D721Med (cell line): ENCODE data around the gene KRTAP2-4.
"Not testable (repeated sequence)": the region's sequence is repeated elsewhere in the genome, so short reads cannot be mapped to it uniquely, and the experiment has no call there.

Source experiments
- DNase-seq: peaks from one replicate; pipeline ENCODE4 v3.0.0; 2011; ENCODE audit warnings: low spot score; ENCODE audit not compliant: insufficient read length
- FAIRE-seq: peaks from 2 replicates; lab custom pipeline; 2011; peaks lifted over from hg19 to GRCh38; lab: Jason Lieb, UNC
- CTCF ChIP-seq: IDR thresholded peaks from 2 replicates; pipeline ENCODE4 v1.5.1; 2012; ENCODE audit warnings: mild to moderate bottlenecking, control low read depth; ENCODE audit not compliant: insufficient read depth; ENCODE audit errors: missing control alignments

The KRTAP2-4 gene

GRCh38 chr17:41064301-41064700, 1.4 kb downstream of the KRTAP2-4 start:
- FAIRE-seq = no peak
- no peak for DNase-seq
- TF ChIP-seq CTCF = no peak

GRCh38 chr17:41063449-41063848, 2.2 kb downstream of the KRTAP2-4 start:
- no peak for TF ChIP-seq CTCF
- FAIRE-seq (no peak), DNase-seq (no peak)

GRCh38 chr17:41061964-41062363, 3.7 kb downstream of the KRTAP2-4 start:
- DNase-seq (no peak), FAIRE-seq (no peak)
- no peak for TF ChIP-seq CTCF

GRCh38 chr17:41060052-41060604, 5.6 kb downstream of the KRTAP2-4 start, which contains the start of gene KRTAP2-3:
TSS of gene KRTAP2-3 (minus strand) at chr17:41060114. CDS start at chr17:41060050, 64 bp downstream.
- DNase-seq = no peak
- no peak for TF ChIP-seq CTCF
- FAIRE-seq = no peak

- DNase-seq, FAIRE-seq: not testable (repeated sequence)
Observed at GRCh38 chr17:41059276-41060051, 6.2 kb downstream of the KRTAP2-4 start.

GRCh38 chr17:41058741-41059140, 6.9 kb downstream of the KRTAP2-4 start:
- FAIRE-seq (no peak), DNase-seq (no peak)
- no peak for TF ChIP-seq CTCF

GRCh38 chr17:41057547-41057946, 8.1 kb downstream of the KRTAP2-4 start:
- FAIRE-seq (no peak), DNase-seq (no peak)
- no peak for TF ChIP-seq CTCF

GRCh38 chr17:41055130-41055529, 10.5 kb downstream of the KRTAP2-4 start, which contains the start of gene KRTAP2-2:
TSS of gene KRTAP2-2 (minus strand) at chr17:41055230. CDS start at chr17:41055211, 19 bp downstream.
- FAIRE-seq, DNase-seq: not testable (repeated sequence)

GRCh38 chr17:41054556-41054955, 11.1 kb downstream of the KRTAP2-4 start:
- not testable (repeated sequence) for DNase-seq, FAIRE-seq
